Skeletal muscle tissue (tissue), 4 donors: ENCODE measurements around the gene JPH3. TPM values are rescaled to one million over a fixed set of nuclear protein-coding genes. Genes with fewer than 3 reads are reported as not detected.

Experiments used
- H3K27ac ChIP-seq: one replicate; pipeline ENCODE4 v1.7.0; 2013; ENCODE audit warnings: mild to moderate bottlenecking, low read depth, low read length, inconsistent platforms
- H3K27me3 ChIP-seq, 3 donors: one replicate each; pipeline ENCODE4 v1.7.0; 2013; ENCODE audit warnings: low read length in 3 of 3; ENCODE audit not compliant: control insufficient read depth in 3 of 3, insufficient read depth in 3 of 3
- H3K36me3 ChIP-seq, 3 donors: one replicate each; pipeline ENCODE4 v1.7.0; 2013; ENCODE audit warnings: low read length in 3 of 3; ENCODE audit not compliant: control insufficient read depth in 3 of 3, insufficient read depth in 3 of 3
- H3K4me1 ChIP-seq, 3 donors: one replicate each; pipeline ENCODE4 v1.7.0; 2013; ENCODE audit warnings: low read length in 3 of 3, mild to moderate bottlenecking in 3 of 3; ENCODE audit not compliant: control insufficient read depth in 3 of 3, insufficient read depth in 3 of 3
- H3K4me3 ChIP-seq, 3 donors: one replicate each; pipeline ENCODE4 v1.7.0; 2013; ENCODE audit warnings: low read length in 3 of 3
- H3K9ac ChIP-seq, 3 donors: one replicate each; pipeline ENCODE4 v1.7.0; 2013; ENCODE audit warnings: low read length in 3 of 3, mild to moderate bottlenecking in 3 of 3, moderate library complexity in 2 of 3, low read depth in 1 of 3
- H3K9me3 ChIP-seq, 3 donors: one replicate each; pipeline ENCODE4 v1.7.0; 2013; ENCODE audit warnings: low read length in 3 of 3; ENCODE audit not compliant: control insufficient read depth in 3 of 3
- total RNA-seq: library from RNA; depleted of rRNA; stranded (reverse); fragments of >200 nt; gene quantifications from one replicate; pipeline ENCODE4 v1.2.3, GENCODE V29; 2014
- donor health status: Osteomylitis.

Gene JPH3
- total RNA-seq, 1 donor from 2014 or later = not detected

DNA sequence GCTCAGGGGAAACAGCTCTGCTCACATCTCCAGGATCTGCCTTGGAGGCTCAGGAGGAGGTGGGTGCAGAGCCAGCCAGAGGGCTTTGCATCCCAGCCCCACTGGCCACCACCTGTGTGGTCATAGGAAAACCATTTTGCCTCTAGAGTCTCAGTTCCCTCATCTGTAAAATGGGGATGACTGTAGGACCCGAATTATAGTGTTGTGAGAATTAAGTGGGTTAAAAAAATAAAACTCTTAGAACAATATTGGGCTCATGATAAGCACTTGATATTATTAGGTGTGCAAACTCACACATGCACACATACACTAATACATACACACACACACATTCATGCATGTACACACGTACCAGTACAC is 19.4 kb upstream of the JPH3 start:
- peaks cover 9 to 23% (median 16%) of the 10 kb centered on the region in 3 donors for H3K4me1 ChIP-seq
- H3K4me3 ChIP-seq = no peak overlapping the region
- peak overlapping the region in 1 of 3 donors; percentile 74 for H3K9ac ChIP-seq
- no peaks in the 10 kb centered on the region for H3K9me3 ChIP-seq
- peak overlapping the region; percentile 76 for H3K27ac ChIP-seq
- H3K36me3 ChIP-seq = no peaks in the 10 kb centered on the region
- peaks cover 12 to 36% (median 32%) of the 10 kb centered on the region in 3 donors for H3K27me3 ChIP-seq

DNA sequence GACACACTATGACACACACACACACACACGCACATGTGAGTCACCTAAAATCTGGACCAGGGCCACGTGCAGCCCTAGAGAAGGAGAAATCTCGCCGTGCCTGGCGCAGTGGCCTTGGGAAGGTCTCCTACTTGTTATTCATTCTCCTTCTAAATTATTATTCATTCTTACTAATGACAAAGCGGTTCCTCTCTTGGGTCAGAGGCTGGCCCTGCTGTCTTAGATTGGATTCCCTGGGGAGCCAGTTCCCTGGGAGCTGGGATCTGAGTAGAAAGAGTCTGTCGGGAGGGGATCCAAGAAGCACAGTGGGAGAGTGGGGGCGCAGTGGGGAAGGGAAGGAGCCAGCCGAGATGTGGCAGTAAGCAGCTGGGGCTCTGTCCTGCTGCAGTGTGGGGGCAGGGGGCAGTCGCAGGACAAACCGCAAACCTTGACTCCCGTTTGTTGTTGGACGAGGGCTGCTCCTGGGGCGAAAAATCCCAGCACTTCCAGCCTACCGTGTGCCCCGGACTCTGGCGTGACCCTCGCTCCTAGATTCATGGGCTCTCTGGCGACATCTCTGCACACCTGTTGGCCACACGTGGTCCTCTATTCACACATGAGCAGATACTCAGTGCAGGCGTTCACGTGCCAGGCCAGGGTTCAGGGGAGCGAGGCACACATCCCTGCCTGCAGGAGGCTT is 18.7 kb upstream of the JPH3 start:
- peak overlapping the region in 1 of 3 donors; percentile 25 for H3K9ac ChIP-seq
- no peaks in the 10 kb centered on the region for H3K36me3 ChIP-seq
- no peak overlapping the region for H3K4me3 ChIP-seq
- no peak overlapping the region for H3K27ac ChIP-seq
- H3K27me3 ChIP-seq = peaks cover 12 to 39% (median 32%) of the 10 kb centered on the region in 3 donors
- H3K9me3 ChIP-seq = no peaks in the 10 kb centered on the region
- H3K4me1 ChIP-seq = peaks cover 9 to 23% (median 16%) of the 10 kb centered on the region in 3 donors

DNA sequence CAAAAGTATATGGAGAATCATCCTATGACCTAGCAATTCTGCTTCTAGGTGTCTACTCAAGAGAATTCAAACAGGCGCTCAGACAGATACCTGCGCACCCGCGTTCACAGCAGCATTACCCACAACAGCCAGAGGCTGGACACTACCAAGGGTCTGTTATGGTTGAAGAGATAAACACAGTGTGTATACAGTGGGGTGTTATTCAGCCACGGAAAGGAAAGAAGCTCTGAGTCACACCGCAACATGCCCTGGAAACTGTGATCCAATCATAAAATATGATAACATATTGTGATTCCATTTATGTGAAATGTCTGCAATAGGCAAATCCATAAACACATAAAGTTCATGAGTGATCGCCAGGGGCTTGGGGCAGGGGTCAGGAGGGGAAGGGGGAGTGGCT is 18.0 kb upstream of the JPH3 start:
- no peak overlapping the region for H3K27ac ChIP-seq

DNA sequence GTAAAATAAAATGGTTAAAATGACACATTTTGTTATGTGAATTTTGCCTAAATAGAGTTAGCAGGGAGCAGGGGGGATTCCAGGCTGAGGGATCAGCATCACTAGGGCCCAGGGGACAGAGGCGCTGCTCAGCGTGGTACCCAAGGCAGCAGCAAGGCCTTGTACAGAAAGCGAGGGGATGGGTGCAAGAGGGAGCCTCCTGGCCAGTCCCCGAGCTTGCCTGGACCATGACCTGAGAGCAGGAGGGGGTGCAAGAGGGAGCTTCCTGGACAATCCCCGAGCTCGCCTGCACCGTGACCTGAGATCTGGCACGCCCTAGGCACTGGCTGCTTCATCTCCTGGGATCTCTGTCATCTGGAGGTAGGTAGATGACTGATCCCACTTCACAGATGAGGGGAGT is 17.3 kb upstream of the JPH3 start:
- Histone ChIP-seq H3K4me1 (peaks cover 16 to 33% (median 30%) of the 10 kb centered on the region in 3 donors), H3K27ac (no peak overlapping the region), H3K4me3 (no peak overlapping the region), H3K9ac (no peak overlapping the region), H3K9me3 (no peaks in the 10 kb centered on the region), H3K36me3 (no peaks in the 10 kb centered on the region), H3K27me3 (peaks cover 20 to 45% (median 31%) of the 10 kb centered on the region in 3 donors)

More for the DNA sequence above, 18.0 kb upstream of the JPH3 start:
- Histone ChIP-seq H3K9me3 (no peaks in the 10 kb centered on the region), H3K4me1 (peaks cover 15 to 29% (median 23%) of the 10 kb centered on the region in 3 donors), H3K9ac (no peak overlapping the region), H3K36me3 (no peaks in the 10 kb centered on the region), H3K4me3 (no peak overlapping the region), H3K27me3 (peaks cover 13 to 39% (median 32%) of the 10 kb centered on the region in 3 donors)

DNA sequence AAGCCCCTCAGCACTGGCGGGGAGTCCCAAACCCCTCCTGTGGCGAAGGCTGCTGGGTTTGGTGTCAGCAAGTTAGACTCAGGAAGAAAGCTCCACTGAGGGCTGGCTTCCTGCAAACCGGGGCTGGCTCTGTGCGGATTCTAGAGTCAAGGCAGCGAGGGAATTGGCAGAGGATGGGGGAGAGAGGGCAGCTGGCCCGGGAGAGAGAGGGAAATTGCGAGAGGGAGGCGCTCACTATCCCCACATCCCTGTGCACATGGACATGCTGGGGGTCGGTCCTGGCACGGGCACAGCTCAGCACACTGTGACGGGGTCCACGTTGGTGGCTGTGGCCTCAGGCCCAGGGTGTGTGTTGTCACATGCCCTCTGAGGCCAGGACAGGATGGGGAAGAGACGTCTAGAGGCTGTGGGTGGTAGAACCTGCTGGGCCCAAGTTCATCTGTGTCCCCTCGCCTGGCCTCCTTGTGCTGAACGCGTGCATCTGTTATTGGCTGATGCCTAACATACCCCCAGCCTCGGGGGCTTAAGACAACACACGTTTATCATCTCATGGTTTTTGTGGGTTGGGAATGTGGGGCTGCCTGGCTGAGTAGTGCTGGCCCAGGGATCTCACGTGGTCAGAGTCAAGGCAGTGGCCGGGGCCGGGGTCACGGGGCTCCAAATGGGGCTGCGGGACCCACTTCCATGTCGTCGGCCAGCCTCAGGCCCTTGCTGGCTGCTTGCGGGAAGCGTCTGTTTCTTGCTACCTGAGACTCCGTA is 16.7 kb upstream of the JPH3 start:
- no peaks in the 10 kb centered on the region for H3K36me3 ChIP-seq
- no peak overlapping the region for H3K27ac ChIP-seq
- no peaks in the 10 kb centered on the region for H3K9me3 ChIP-seq
- H3K9ac ChIP-seq = no peak overlapping the region
- H3K4me1 ChIP-seq = peaks cover 16 to 33% (median 30%) of the 10 kb centered on the region in 3 donors
- peaks cover 25 to 50% (median 34%) of the 10 kb centered on the region in 3 donors for H3K27me3 ChIP-seq
- H3K4me3 ChIP-seq = no peak overlapping the region

DNA sequence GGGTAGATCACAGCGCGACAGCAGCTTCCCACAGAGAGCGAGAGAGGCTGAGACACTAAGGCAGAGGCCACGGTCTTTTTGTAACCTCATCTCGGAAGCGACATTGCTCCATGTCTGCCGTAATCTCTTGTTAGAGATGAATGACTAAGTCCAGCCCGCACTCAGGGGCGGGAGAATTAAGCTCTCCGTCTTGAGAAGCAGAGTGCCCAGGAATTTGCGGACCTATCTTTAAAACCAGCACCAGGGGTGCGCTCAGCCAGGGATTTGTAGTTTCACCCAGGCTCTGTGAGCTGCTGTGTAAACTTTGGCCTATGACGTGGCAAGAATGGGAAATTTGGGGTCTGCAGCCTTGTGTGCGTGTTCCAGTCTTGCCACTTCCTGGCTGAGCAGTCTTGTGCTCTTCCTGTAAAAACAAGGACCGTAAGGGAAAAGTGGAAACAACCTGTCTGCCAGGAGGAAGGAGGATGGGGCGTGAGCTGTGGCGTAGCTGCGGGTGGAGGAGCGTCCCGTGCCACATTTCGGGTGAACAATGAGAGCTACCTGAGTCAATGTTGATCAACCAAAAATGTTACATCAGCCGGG is 16.0 kb upstream of the JPH3 start:
- Histone ChIP-seq H3K4me3 (no peak overlapping the region), H3K9me3 (no peaks in the 10 kb centered on the region), H3K9ac (no peak overlapping the region), H3K27ac (no peak overlapping the region), H3K36me3 (no peaks in the 10 kb centered on the region), H3K27me3 (peaks cover 25 to 56% (median 40%) of the 10 kb centered on the region in 3 donors), H3K4me1 (peaks cover 16 to 30% (median 29%) of the 10 kb centered on the region in 3 donors)

DNA sequence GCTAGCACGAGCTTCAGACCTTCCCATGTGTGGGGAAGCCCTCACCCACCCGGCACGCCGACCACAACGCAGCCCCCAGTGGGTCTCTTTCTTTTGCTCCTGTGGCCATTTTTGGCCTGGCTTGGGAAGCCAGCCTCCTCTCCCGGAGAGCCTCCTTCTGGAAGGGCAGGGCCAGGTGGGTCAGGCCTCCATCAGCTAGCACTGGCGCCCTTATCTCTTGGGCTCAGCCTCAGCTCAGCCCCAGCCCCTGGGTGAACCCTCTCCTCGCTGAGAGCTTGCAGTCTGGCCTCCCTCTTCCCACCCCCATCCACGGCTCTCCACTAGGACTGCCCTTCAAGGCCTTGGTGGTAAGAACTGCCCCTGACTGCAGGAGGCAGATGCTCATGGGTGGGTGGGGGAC is 14.7 kb upstream of the JPH3 start:
- H3K27me3 ChIP-seq = peaks cover 31 to 62% (median 49%) of the 10 kb centered on the region in 3 donors
- no peaks in the 10 kb centered on the region for H3K9me3 ChIP-seq
- H3K4me3 ChIP-seq = no peak overlapping the region

DNA sequence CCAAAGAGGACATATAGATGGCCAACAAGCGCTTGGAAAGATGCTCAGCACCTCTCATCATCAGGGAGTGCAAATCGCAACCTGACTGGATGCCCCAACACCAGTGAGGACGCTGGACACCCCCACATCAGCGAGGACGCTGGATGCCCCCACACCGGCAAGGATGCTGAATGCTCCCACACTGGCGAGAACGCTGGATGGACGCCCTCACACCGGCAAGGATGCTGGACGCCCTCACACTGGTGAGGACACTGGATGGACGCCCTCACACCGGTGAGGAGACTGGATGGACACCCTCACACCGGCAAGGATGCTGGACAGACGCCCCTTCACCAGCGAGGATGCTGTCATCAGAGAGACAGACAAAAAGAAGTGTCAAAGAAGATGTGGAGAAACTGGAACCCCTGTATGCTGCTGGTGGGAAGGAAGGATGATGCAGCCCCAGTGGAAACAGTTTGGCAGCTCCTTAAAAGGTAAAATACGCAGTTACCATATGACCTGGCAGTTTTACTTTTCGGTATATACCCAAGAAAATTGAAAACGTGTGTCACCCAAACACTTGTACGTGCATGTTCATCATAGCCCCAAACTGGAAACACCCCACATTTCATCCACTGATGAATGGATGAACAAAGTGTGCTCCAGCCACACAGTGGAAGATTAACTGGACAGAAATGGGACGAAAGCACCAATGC is 10.1 kb upstream of the JPH3 start:
- H3K4me3 ChIP-seq = no peak overlapping the region
- no peaks in the 10 kb centered on the region for H3K9me3 ChIP-seq
- peaks cover 7 to 13% (median 11%) of the 10 kb centered on the region in 3 donors for H3K4me1 ChIP-seq
- peaks cover 27 to 51% (median 32%) of the 10 kb centered on the region in 3 donors for H3K27me3 ChIP-seq
- H3K27ac ChIP-seq = no peak overlapping the region
- H3K36me3 ChIP-seq = no peaks in the 10 kb centered on the region
- H3K9ac ChIP-seq = no peak overlapping the region

More for the DNA sequence above, 14.7 kb upstream of the JPH3 start:
- peaks cover 12 to 21% (median 16%) of the 10 kb centered on the region in 3 donors for H3K4me1 ChIP-seq
- no peaks in the 10 kb centered on the region for H3K36me3 ChIP-seq
- no peak overlapping the region for H3K9ac ChIP-seq
- H3K27ac ChIP-seq = no peak overlapping the region

DNA sequence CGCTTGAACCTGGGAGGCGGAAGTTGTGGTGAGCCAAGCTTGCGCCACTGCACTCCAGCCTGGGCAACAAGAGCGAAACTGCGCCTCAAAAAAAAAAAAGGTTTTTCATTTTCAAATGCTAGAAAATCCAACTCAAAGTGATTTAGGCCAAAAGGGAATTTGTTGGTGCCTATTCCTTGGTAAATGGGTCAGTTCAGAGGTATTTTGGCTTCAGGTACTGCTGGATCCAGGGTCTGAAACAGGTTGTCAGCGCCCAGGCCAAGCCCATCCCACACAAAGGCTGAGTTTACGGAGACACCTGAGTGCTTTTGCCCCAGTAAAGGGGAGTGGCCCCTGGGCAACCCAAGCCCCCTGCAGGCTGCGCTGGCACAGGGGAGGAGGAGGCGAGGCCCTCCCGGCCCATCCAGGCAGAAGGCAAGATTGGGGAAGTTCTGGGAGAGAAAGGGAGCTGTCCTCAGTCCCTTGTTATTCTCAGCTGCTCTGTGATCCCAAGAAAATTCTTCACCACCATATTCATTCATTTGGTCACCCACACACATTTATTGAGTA is 8.5 kb upstream of the JPH3 start:
- H3K27ac ChIP-seq = no peak overlapping the region
- H3K4me3 ChIP-seq = no peak overlapping the region
- peaks cover 40 to 43% (median 42%) of the 10 kb centered on the region in 3 donors for H3K27me3 ChIP-seq
- no peaks in the 10 kb centered on the region for H3K9me3 ChIP-seq
- no peaks in the 10 kb centered on the region for H3K36me3 ChIP-seq
- H3K4me1 ChIP-seq = peaks cover 6 to 12% (median 9%) of the 10 kb centered on the region in 3 donors
- H3K9ac ChIP-seq = no peak overlapping the region
